ENCODE measurements around the gene NEGR1. TPM values are rescaled to one million over a fixed set of nuclear protein-coding genes. Genes with fewer than 3 reads are reported as not detected.

NEGR1 gene
- total and polyA plus RNA-seq, 4 donors = 0.08 to 0.14 (median 0.12) TPM; not detected in 1

DNA sequence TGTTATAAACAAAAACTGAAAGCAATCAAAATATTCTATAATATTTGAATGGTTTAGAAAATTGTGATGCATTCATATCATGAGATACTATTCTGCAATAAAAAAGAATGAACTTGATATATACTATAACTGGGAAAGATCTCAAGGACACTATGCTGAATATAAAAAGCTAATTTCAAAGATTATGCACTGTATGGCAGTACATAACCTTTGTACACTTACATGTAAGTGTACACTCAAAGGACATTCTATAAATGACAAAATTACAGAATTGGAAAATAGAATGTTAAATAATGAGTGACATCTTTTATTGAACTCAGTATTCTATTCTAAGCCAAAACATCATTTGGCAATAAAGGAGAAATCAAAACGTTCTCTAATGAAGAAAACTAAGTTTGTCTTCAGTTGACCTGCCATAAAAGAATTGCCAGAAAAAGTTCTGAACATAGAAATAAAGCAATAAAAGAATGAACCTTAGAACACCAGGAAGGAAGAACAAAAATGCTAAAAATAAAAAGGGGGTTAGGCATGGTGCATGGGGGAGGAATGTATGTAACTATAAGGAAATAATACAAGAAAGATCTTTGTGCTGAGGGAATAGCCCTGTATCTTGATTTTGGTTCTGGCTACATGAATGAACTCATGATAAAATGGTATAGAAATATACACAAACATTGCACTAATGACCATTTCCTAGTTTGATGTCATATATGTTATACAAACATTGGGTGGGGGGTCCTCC, 519.7 kb downstream of the NEGR1 start:
- DNase-seq (ENCODE audit: low spot score) = no peak
- H3K9ac ChIP-seq (ENCODE audit: low read depth in 1 of 2, low read length in 2 of 2) = no peak overlapping the region
- H3K27ac ChIP-seq (ENCODE audit: low read depth in 1 of 2, low read length in 2 of 2) = no peak overlapping the region
- no peaks in the 10 kb centered on the region for H3K9me3 ChIP-seq (ENCODE audit: control insufficient read depth in 4 of 4, low read length in 3 of 4)
- no peak overlapping the region for H3K4me3 ChIP-seq (ENCODE audit: low read depth in 1 of 3, low read length in 3 of 3)
- no peak for TF ChIP-seq FOXA2 (IDR thresholded peaks at IDR 0.05)
- TF ChIP-seq, protein P1, sequence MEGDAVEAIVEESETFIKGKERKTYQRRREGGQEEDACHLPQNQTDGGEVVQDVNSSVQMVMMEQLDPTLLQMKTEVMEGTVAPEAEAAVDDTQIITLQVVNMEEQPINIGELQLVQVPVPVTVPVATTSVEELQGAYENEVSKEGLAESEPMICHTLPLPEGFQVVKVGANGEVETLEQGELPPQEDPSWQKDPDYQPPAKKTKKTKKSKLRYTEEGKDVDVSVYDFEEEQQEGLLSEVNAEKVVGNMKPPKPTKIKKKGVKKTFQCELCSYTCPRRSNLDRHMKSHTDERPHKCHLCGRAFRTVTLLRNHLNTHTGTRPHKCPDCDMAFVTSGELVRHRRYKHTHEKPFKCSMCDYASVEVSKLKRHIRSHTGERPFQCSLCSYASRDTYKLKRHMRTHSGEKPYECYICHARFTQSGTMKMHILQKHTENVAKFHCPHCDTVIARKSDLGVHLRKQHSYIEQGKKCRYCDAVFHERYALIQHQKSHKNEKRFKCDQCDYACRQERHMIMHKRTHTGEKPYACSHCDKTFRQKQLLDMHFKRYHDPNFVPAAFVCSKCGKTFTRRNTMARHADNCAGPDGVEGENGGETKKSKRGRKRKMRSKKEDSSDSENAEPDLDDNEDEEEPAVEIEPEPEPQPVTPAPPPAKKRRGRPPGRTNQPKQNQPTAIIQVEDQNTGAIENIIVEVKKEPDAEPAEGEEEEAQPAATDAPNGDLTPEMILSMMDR (IDR thresholded peaks at IDR 0.05; ENCODE audit: low read depth, low read length, missing input control) = no peak
- no peak for TF ChIP-seq NR2F2 (IDR thresholded peaks at IDR 0.05)
- no peak for TF ChIP-seq HNF4A (conservative IDR thresholded peaks at IDR 0.05)
- no peak for TF ChIP-seq FOXA1 (IDR thresholded peaks at IDR 0.05)
- no peak for TF ChIP-seq YY1 (IDR thresholded peaks at IDR 0.05)
- TF ChIP-seq, protein P2, sequence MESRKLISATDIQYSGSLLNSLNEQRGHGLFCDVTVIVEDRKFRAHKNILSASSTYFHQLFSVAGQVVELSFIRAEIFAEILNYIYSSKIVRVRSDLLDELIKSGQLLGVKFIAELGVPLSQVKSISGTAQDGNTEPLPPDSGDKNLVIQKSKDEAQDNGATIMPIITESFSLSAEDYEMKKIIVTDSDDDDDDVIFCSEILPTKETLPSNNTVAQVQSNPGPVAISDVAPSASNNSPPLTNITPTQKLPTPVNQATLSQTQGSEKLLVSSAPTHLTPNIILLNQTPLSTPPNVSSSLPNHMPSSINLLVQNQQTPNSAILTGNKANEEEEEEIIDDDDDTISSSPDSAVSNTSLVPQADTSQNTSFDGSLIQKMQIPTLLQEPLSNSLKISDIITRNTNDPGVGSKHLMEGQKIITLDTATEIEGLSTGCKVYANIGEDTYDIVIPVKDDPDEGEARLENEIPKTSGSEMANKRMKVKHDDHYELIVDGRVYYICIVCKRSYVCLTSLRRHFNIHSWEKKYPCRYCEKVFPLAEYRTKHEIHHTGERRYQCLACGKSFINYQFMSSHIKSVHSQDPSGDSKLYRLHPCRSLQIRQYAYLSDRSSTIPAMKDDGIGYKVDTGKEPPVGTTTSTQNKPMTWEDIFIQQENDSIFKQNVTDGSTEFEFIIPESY (IDR thresholded peaks at IDR 0.05) = no peak
- TF ChIP-seq EGR1 (IDR thresholded peaks at IDR 0.05; ENCODE audit: low read depth in 2 of 2) = no peak
- no peak for TF ChIP-seq RAD21 (IDR thresholded peaks at IDR 0.05)
- no peak for TF ChIP-seq GABPA (IDR thresholded peaks at IDR 0.05 in 1 of 2, conservative IDR thresholded peaks at IDR 0.05 in 1 of 2)
- TF ChIP-seq, protein P3, sequence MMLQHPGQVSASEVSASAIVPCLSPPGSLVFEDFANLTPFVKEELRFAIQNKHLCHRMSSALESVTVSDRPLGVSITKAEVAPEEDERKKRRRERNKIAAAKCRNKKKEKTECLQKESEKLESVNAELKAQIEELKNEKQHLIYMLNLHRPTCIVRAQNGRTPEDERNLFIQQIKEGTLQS (IDR thresholded peaks at IDR 0.05) = no peak
- TF ChIP-seq JUND (IDR thresholded peaks at IDR 0.05) = no peak
- no peak for TF ChIP-seq RXRA (IDR thresholded peaks at IDR 0.05)
- TF ChIP-seq, protein P4, sequence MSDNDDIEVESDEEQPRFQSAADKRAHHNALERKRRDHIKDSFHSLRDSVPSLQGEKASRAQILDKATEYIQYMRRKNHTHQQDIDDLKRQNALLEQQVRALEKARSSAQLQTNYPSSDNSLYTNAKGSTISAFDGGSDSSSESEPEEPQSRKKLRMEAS (IDR thresholded peaks at IDR 0.05) = no peak
- no peak for TF ChIP-seq SP1 (IDR thresholded peaks at IDR 0.05)
- no peak for TF ChIP-seq TAF1 (conservative IDR thresholded peaks at IDR 0.05)
- TF ChIP-seq, protein P5, sequence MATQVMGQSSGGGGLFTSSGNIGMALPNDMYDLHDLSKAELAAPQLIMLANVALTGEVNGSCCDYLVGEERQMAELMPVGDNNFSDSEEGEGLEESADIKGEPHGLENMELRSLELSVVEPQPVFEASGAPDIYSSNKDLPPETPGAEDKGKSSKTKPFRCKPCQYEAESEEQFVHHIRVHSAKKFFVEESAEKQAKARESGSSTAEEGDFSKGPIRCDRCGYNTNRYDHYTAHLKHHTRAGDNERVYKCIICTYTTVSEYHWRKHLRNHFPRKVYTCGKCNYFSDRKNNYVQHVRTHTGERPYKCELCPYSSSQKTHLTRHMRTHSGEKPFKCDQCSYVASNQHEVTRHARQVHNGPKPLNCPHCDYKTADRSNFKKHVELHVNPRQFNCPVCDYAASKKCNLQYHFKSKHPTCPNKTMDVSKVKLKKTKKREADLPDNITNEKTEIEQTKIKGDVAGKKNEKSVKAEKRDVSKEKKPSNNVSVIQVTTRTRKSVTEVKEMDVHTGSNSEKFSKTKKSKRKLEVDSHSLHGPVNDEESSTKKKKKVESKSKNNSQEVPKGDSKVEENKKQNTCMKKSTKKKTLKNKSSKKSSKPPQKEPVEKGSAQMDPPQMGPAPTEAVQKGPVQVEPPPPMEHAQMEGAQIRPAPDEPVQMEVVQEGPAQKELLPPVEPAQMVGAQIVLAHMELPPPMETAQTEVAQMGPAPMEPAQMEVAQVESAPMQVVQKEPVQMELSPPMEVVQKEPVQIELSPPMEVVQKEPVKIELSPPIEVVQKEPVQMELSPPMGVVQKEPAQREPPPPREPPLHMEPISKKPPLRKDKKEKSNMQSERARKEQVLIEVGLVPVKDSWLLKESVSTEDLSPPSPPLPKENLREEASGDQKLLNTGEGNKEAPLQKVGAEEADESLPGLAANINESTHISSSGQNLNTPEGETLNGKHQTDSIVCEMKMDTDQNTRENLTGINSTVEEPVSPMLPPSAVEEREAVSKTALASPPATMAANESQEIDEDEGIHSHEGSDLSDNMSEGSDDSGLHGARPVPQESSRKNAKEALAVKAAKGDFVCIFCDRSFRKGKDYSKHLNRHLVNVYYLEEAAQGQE (IDR thresholded peaks at IDR 0.05) = no peak
- TF ChIP-seq HNF4G (IDR thresholded peaks at IDR 0.05) = no peak
- no peaks in the 10 kb centered on the region for H3K36me3 ChIP-seq (ENCODE audit: control insufficient read depth in 4 of 4, insufficient read depth in 3 of 4, low read depth in 1 of 4, low read length in 3 of 4)
- H3K4me1 ChIP-seq (ENCODE audit: control insufficient read depth in 4 of 4, insufficient read depth in 4 of 4, low read length in 3 of 4) = no peaks in the 10 kb centered on the region
- WGBS = 43% methylated on average over 1 of the region's 1 CpG
- H3K27me3 ChIP-seq (ENCODE audit: control insufficient read depth in 4 of 4, insufficient read depth in 4 of 4, low read length in 3 of 4) = no peaks in the 10 kb centered on the region
